ENCODE results near the gene SOWAHD.
"Not testable (repeated sequence)": the region's sequence is repeated elsewhere in the genome, so short reads cannot be mapped to it uniquely, and the experiment has no call there.

The SOWAHD gene

GRCh38 chrX:119758731-119759247 lies 401 bp downstream of the SOWAHD start:
- peak; percentile 38 for DNase-seq (ENCODE audit: low spot score)

GRCh38 chrX:119759248-119759766 lies 919 bp downstream of the SOWAHD start:
- DNase-seq (ENCODE audit: low spot score) = no peak

- no peak for DNase-seq (ENCODE audit: low spot score)
These were observed 1.9 kb downstream of the SOWAHD start for GRCh38 chrX:119760026-119760877.

GRCh38 chrX:119762718-119763117 lies 4.3 kb downstream of the SOWAHD start:
- DNase-seq (ENCODE audit: low spot score) = peak; percentile 37

GRCh38 chrX:119763181-119763580 lies 4.8 kb downstream of the SOWAHD start:
- peak; percentile 64 for DNase-seq (ENCODE audit: low spot score)

GRCh38 chrX:119763836-119764387 lies 5.5 kb downstream of the SOWAHD start:
- DNase-seq (ENCODE audit: low spot score) = no peak

GRCh38 chrX:119768436-119768835 lies 10.0 kb downstream of the SOWAHD start:
- not testable (repeated sequence) for DNase-seq (ENCODE audit: low spot score)

GRCh38 chrX:119769388-119769787 lies 11.0 kb downstream of the SOWAHD start:
- DNase-seq (ENCODE audit: low spot score) = not testable (repeated sequence)

- DNase-seq (ENCODE audit: low spot score) = no peak
These were observed 17.3 kb downstream of the SOWAHD start for GRCh38 chrX:119775517-119776238.

- no peak for DNase-seq (ENCODE audit: low spot score)
These were observed 20.4 kb downstream of the SOWAHD start for GRCh38 chrX:119778829-119779228.

GRCh38 chrX:119783026-119783425 lies 24.6 kb downstream of the SOWAHD start:
- DNase-seq (ENCODE audit: low spot score) = no peak

GRCh38 chrX:119784747-119785446 lies 26.5 kb downstream of the SOWAHD start:
- DNase-seq (ENCODE audit: low spot score) = peak; percentile 47

GRCh38 chrX:119790977-119791436 lies 32.6 kb downstream of the SOWAHD start:
- DNase-seq (ENCODE audit: low spot score) = peak; percentile 25

GRCh38 chrX:119791437-119792231 lies 33.2 kb downstream of the SOWAHD start, which contains the start of gene RPL39:
Gene RPL39 (minus strand): TSS chrX:119791630. CDS start chrX:119791576, 54 bp downstream.
- DNase-seq (ENCODE audit: low spot score) = peak; percentile 85

- DNase-seq (ENCODE audit: low spot score) = no peak
These were observed 43.1 kb downstream of the SOWAHD start for GRCh38 chrX:119801253-119802221.

- no peak for DNase-seq (ENCODE audit: low spot score)
These were observed 44.2 kb downstream of the SOWAHD start for GRCh38 chrX:119802546-119802945.

GRCh38 chrX:119808461-119808860 lies 50.1 kb downstream of the SOWAHD start:
- not testable (repeated sequence) for DNase-seq (ENCODE audit: low spot score)

GRCh38 chrX:119809185-119809666 lies 50.8 kb downstream of the SOWAHD start:
- DNase-seq (ENCODE audit: low spot score) = no peak

Data from GM03348 (cell line).